Loucy (cell line): ENCODE measurements around the gene WAC.

Experiments used
- H2AFZ ChIP-seq: fragments of 200-600 bp; sonication (generic); 2 replicates; pipeline ENCODE4 v1.6.0; 2016; ENCODE audit warnings: antibody characterized with exemption, mild to moderate bottlenecking, low read length, moderate library complexity
- H3F3A ChIP-seq: fragments of 200-600 bp; 2 replicates; pipeline ENCODE4 v1.6.0; 2016; ENCODE audit warnings: antibody characterized with exemption, low read depth, mild to moderate bottlenecking
- H3K27me3 ChIP-seq: fragments of 200-600 bp; sonication (generic); 2 replicates; pipeline ENCODE4 v1.6.1; 2014; ENCODE audit warnings: low read length, mild to moderate bottlenecking; ENCODE audit not compliant: insufficient read depth, poor library complexity, severe bottlenecking
- H3K36me3 ChIP-seq: fragments of 200-600 bp; sonication (generic); 2 replicates; pipeline ENCODE4 v1.6.1; 2016; ENCODE audit warnings: low read length; ENCODE audit not compliant: insufficient read depth
- H3K4me1 ChIP-seq: fragments of 200-600 bp; sonication (generic); 2 replicates; pipeline ENCODE4 v1.5.1; 2014; ENCODE audit warnings: low read length, mild to moderate bottlenecking; ENCODE audit not compliant: insufficient read depth, poor library complexity, severe bottlenecking
- H3K4me2 ChIP-seq: fragments of 200-600 bp; sonication (generic); 2 replicates; pipeline ENCODE4 v1.6.0; 2014; ENCODE audit warnings: antibody characterized with exemption, low read length, low read depth, mild to moderate bottlenecking; ENCODE audit not compliant: poor library complexity, severe bottlenecking
- H3K4me3 ChIP-seq: fragments of 200-600 bp; sonication (generic); 2 replicates; pipeline ENCODE4 v1.5.1; 2014; ENCODE audit warnings: low read length, mild to moderate bottlenecking, mixed read lengths; ENCODE audit not compliant: poor library complexity, severe bottlenecking
- H3K79me2 ChIP-seq: fragments of 200-600 bp; sonication (generic); 2 replicates; pipeline ENCODE4 v1.6.1; 2014; ENCODE audit warnings: low read length; ENCODE audit not compliant: insufficient read depth
- H3K9ac ChIP-seq: fragments of 200-600 bp; sonication (generic); 2 replicates; pipeline ENCODE4 v1.6.0; 2014; ENCODE audit warnings: mild to moderate bottlenecking, low read depth, low read length, moderate library complexity; ENCODE audit not compliant: poor library complexity, severe bottlenecking
- H3K9me2 ChIP-seq: fragments of 200-600 bp; sonication (generic); replicated peaks from 2 replicates; pipeline ENCODE4 v1.6.1; 2016; ENCODE audit warnings: low read depth, low read length, mixed read lengths
- H3K9me3 ChIP-seq: fragments of 200-600 bp; sonication (generic); 2 replicates; pipeline ENCODE4 v1.6.1; 2014; ENCODE audit warnings: mild to moderate bottlenecking, antibody characterized with exemption, low read length, low read depth; ENCODE audit not compliant: insufficient read depth
- H4K20me1 ChIP-seq: fragments of 200-600 bp; sonication (generic); 2 replicates; pipeline ENCODE4 v1.6.0; 2014; ENCODE audit warnings: antibody characterized with exemption, low read length, mild to moderate bottlenecking; ENCODE audit not compliant: insufficient read depth, poor library complexity, severe bottlenecking
- CTCF ChIP-seq: fragments of 200-600 bp; sonication (generic); conservative IDR thresholded peaks from 2 replicates; pipeline ENCODE4 v1.5.1; 2014; ENCODE audit warnings: mild to moderate bottlenecking, antibody characterized with exemption, low read length
- EZH2phosphoT487 ChIP-seq: fragments of 200-600 bp; IDR thresholded peaks from 2 replicates; pipeline ENCODE4 v1.6.1; 2018; ENCODE audit warnings: antibody characterized with exemption, mild to moderate bottlenecking, moderate library complexity, borderline replicate concordance

Gene WAC

DNA sequence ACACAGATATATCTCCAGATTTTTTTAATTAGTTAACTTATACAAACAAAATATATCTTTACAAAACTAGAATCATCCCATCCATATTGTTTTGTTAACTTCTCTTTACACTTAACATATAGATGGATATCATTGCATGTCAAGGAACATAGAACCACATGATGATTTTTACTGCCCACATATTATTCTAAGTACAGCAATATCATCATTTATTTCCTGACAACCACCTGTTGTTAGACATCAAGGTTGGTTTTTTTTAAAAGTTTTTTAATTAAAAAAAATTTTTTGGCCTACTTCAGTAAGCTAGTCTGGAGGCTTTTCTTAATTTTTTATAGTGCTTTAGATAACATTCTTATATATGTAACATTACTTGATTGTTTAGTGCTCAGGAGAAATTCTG is 105.5 kb downstream of the WAC start:
- Histone ChIP-seq H3K4me2 (no peak overlapping the region), H3K9ac (no peak overlapping the region), H2AFZ (no peak overlapping the region), H3K79me2 (no peaks in the 10 kb centered on the region), H4K20me1 (no peaks in the 10 kb centered on the region), H3K36me3 (no peaks in the 10 kb centered on the region), H3K9me2 (no peaks in the 10 kb centered on the region), H3K4me3 (no peak overlapping the region), H3K9me3 (no peaks in the 10 kb centered on the region), H3K4me1 (no peaks in the 10 kb centered on the region), H3K27me3 (no peaks in the 10 kb centered on the region), H3F3A (no peaks in the 10 kb centered on the region)
- TF ChIP-seq EZH2phosphoT487 (no peak), CTCF (no peak)

DNA sequence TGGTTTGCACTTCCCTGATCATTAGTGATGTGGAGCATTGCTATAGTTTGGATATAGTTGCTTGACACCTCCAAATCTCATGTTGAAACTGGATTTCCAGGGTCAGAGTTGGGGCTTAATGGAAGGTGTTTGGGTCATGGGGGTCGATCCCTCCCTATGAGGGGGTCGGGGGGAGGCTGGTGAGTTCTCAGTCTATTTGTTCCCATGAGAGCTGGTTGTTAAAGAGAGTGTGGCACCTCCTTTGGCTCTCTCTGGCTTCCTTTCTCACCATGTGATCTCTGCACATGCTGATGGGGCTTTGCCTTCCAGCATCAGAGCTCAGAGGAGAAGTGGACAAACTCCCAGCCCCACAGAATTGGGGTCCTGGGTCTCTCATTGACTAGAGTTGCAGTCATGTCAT is 107.6 kb downstream of the WAC start:
- no peak overlapping the region for H3K4me3 ChIP-seq
- no peak overlapping the region for H2AFZ ChIP-seq
- H3K9ac ChIP-seq: no peak overlapping the region
- no peaks in the 10 kb centered on the region for H3K9me3 ChIP-seq
- H3F3A ChIP-seq: no peaks in the 10 kb centered on the region
- H3K4me2 ChIP-seq: no peak overlapping the region
- H3K36me3 ChIP-seq: no peaks in the 10 kb centered on the region
- H4K20me1 ChIP-seq: no peaks in the 10 kb centered on the region
- H3K4me1 ChIP-seq: no peaks in the 10 kb centered on the region
- no peaks in the 10 kb centered on the region for H3K79me2 ChIP-seq
- no peaks in the 10 kb centered on the region for H3K9me2 ChIP-seq
- no peaks in the 10 kb centered on the region for H3K27me3 ChIP-seq
- no peak for TF ChIP-seq CTCF
- TF ChIP-seq EZH2phosphoT487: no peak

- H3K9me3 ChIP-seq: no peaks in the 10 kb centered on the region
- no peaks in the 10 kb centered on the region for H3K79me2 ChIP-seq
- H3K4me2 ChIP-seq: no peak overlapping the region
- no peak overlapping the region for H3K9ac ChIP-seq
- no peaks in the 10 kb centered on the region for H3F3A ChIP-seq
- no peaks in the 10 kb centered on the region for H3K36me3 ChIP-seq
- no peaks in the 10 kb centered on the region for H3K27me3 ChIP-seq
- no peaks in the 10 kb centered on the region for H3K9me2 ChIP-seq
- H2AFZ ChIP-seq: no peak overlapping the region
- no peak overlapping the region for H3K4me3 ChIP-seq
- H4K20me1 ChIP-seq: no peaks in the 10 kb centered on the region
- no peaks in the 10 kb centered on the region for H3K4me1 ChIP-seq
- TF ChIP-seq EZH2phosphoT487: no peak
- TF ChIP-seq CTCF: no peak
Observed at GRCh38 chr10:28644647-28645046, 111.7 kb downstream of the WAC start.
